Fibroblast of lung (primary cell): ENCODE measurements around the gene TBC1D12. TPM values are rescaled to one million over a fixed set of nuclear protein-coding genes. Genes with fewer than 3 reads are reported as not detected.

Source experiments
- DNase-seq, 2 donors: peaks; one replicate each; pipeline versions ENCODE4 v3.0.0 to v3.0.0-alpha.2; 2010; ENCODE audit warnings: low read depth in 2 of 2
- H2AFZ ChIP-seq: 2 replicates; pipeline ENCODE4 v1.5.1; 2012; ENCODE audit warnings: low read length, control low read depth, inconsistent platforms
- H3K27ac ChIP-seq: 2 replicates; pipeline ENCODE4 v1.5.1; 2011; ENCODE audit warnings: low read length, control low read depth; ENCODE audit not compliant: insufficient read depth
- H3K27me3 ChIP-seq: 2 replicates; pipeline ENCODE4 v1.5.1; 2011; ENCODE audit warnings: mild to moderate bottlenecking, low read length; ENCODE audit not compliant: control insufficient read depth, insufficient read depth
- H3K36me3 ChIP-seq: 2 replicates; pipeline ENCODE4 v1.5.1; 2011; ENCODE audit warnings: low read length; ENCODE audit not compliant: control insufficient read depth, insufficient read depth
- H3K4me1 ChIP-seq: 2 replicates; pipeline ENCODE4 v1.5.1; 2011; ENCODE audit warnings: low read length; ENCODE audit not compliant: control insufficient read depth, insufficient read depth; ENCODE audit errors: extremely low read depth
- H3K4me2 ChIP-seq: 2 replicates; pipeline ENCODE4 v1.5.1; 2011; ENCODE audit warnings: low read length, control low read depth; ENCODE audit not compliant: insufficient read depth; ENCODE audit errors: extremely low read depth
- H3K4me3 ChIP-seq, 4 experiments: fragments of 200-600 bp in 1 of 4; sonication (generic) in 1 of 4; replicated peaks in 1 of 4; 2 replicates each; pipeline ENCODE4 v1.5.1; 2011 to 2016; ENCODE audit warnings: low read length in 4 of 4, low read depth in 3 of 4, mild to moderate bottlenecking in 3 of 4, control low read depth in 2 of 4, inconsistent platforms in 1 of 4, mixed read lengths in 1 of 4; ENCODE audit not compliant: insufficient read depth in 1 of 4; ENCODE audit errors: control extremely low read depth in 1 of 4
- H3K79me2 ChIP-seq: 2 replicates; pipeline ENCODE4 v1.5.1; 2012; ENCODE audit warnings: mild to moderate bottlenecking, low read length, inconsistent platforms; ENCODE audit not compliant: control insufficient read depth, insufficient read depth
- H3K9ac ChIP-seq: 2 replicates; pipeline ENCODE4 v1.5.1; 2011; ENCODE audit warnings: mild to moderate bottlenecking, low read length, control low read depth; ENCODE audit not compliant: insufficient read depth
- H3K9me3 ChIP-seq: 2 replicates; pipeline ENCODE4 v1.5.1; 2012; ENCODE audit warnings: low read depth, low read length; ENCODE audit not compliant: control insufficient read depth, insufficient read depth
- H4K20me1 ChIP-seq: 2 replicates; pipeline ENCODE4 v1.5.1; 2011; ENCODE audit warnings: low read length; ENCODE audit not compliant: control insufficient read depth, insufficient read depth; ENCODE audit errors: extremely low read depth
- CTCF ChIP-seq, 2 donors: IDR thresholded peaks in 1 of 2; conservative IDR thresholded peaks in 1 of 2; 1 replicate in 1 of 2; 2 replicates in 1 of 2; pipeline ENCODE4 v1.5.1; 2011 to 2012; ENCODE audit warnings: low read length in 2 of 2, control low read depth in 1 of 2, inconsistent platforms in 1 of 2, low read depth in 1 of 2, mild to moderate bottlenecking in 1 of 2
- EZH2 ChIP-seq: IDR thresholded peaks from 2 replicates; pipeline ENCODE4 v1.5.1; 2012; ENCODE audit warnings: low read length, control low read depth, mild to moderate bottlenecking; ENCODE audit errors: missing control alignments
- polyA plus RNA-seq, 2 donors: library from polyadenylated mRNA; depleted of rRNA in 1 of 2; stranded (reverse) in 1 of 2; unstranded in 1 of 2; fragments of >200 nt; gene quantifications; 2 replicates each; pipeline ENCODE4 v1.2.1, GENCODE V29; 2011 to 2012; ENCODE audit warnings: missing spikeins in 1 of 2
- total RNA-seq: library from RNA; depleted of rRNA; stranded (reverse); fragments of >200 nt; gene quantifications from 2 replicates; pipeline ENCODE4 v1.2.1, GENCODE V29; 2014

TBC1D12 gene
- total and polyA plus RNA-seq, 2 donors (not counting 1 experiment from before 2014, with no cell fraction given) = 7.8 to 13.9 TPM

GRCh38 chr10:94420516-94420915 lies 18.2 kb downstream of the TBC1D12 start:
- H3K4me3 ChIP-seq = no peak overlapping the region
- DNase-seq = no peak
- no peaks in the 10 kb centered on the region for H4K20me1 ChIP-seq
- H3K27ac ChIP-seq = no peak overlapping the region
- no peak overlapping the region for H3K4me2 ChIP-seq
- H3K79me2 ChIP-seq = peaks cover 16% of the 10 kb centered on the region
- no peak overlapping the region for H3K9ac ChIP-seq
- no peak overlapping the region for H2AFZ ChIP-seq
- no peaks in the 10 kb centered on the region for H3K36me3 ChIP-seq
- TF ChIP-seq EZH2 (no peak), CTCF (conservative IDR thresholded peaks at IDR 0.05 in 1 of 2, IDR thresholded peaks at IDR 0.05 in 1 of 2; ENCODE audit: low read depth in 1 of 2, low read length in 2 of 2) (no peak)
- no peaks in the 10 kb centered on the region for H3K4me1 ChIP-seq
- H3K9me3 ChIP-seq = no peaks in the 10 kb centered on the region
- H3K27me3 ChIP-seq = no peaks in the 10 kb centered on the region

DNA sequence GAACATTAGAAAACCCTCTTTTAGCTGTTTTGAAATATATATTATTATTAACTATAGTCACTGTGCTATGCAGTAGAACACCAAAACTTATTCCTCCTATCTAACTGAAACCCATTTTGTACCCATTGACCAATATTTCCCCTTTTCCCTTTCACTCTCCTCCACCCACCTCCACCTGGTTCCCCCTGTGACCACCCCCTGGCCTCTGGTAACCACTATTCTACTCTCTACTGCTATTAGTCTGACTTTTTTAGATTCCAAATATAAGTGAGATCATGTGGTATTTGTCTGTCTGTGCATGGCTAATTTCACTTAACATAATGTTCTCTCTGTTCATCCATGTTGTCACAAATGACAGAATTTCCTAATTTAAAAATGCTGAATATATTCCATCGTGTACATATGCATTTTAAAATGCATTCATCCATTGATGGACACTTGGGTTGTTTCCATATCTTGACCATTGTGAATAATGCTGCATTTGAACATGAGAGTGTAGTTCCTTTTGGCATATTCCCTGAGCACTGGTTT lies 18.7 kb downstream of the TBC1D12 start:
- Histone ChIP-seq H3K9me3 (no peaks in the 10 kb centered on the region), H2AFZ (no peak overlapping the region), H3K36me3 (no peaks in the 10 kb centered on the region), H3K27me3 (no peaks in the 10 kb centered on the region), H4K20me1 (no peaks in the 10 kb centered on the region), H3K79me2 (peaks cover 15% of the 10 kb centered on the region), H3K4me2 (no peak overlapping the region), H3K9ac (no peak overlapping the region), H3K27ac (no peak overlapping the region), H3K4me1 (no peaks in the 10 kb centered on the region), H3K4me3 (no peak overlapping the region)
- DNase-seq = no peak
- no peak for TF ChIP-seq CTCF (conservative IDR thresholded peaks at IDR 0.05 in 1 of 2, IDR thresholded peaks at IDR 0.05 in 1 of 2; ENCODE audit: low read depth in 1 of 2, low read length in 2 of 2)

DNA sequence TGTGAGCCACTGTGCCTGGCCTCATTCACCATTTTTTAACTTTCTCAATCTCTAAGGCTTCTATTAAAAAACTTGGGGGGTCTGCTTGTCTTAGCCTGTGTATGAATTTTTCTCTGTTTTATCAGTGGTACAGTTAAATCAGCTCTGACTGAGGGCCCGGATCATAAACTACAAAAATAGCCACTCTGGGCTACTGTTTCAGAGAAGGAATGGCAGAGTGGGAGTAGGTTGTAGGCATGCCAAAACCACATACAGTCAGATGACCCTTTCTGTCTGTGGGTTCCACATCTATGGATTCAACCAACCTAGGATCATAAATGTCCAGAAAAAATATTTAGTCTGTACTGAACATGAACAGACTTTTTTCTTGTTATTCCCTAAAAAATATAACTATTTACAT lies 21.3 kb downstream of the TBC1D12 start:
- TF ChIP-seq CTCF (conservative IDR thresholded peaks at IDR 0.05 in 1 of 2, IDR thresholded peaks at IDR 0.05 in 1 of 2; ENCODE audit: low read depth in 1 of 2, low read length in 2 of 2) (no peak), EZH2 (no peak)
- H3K4me3 ChIP-seq = no peak overlapping the region
- H4K20me1 ChIP-seq = no peaks in the 10 kb centered on the region
- no peak overlapping the region for H2AFZ ChIP-seq
- no peak overlapping the region for H3K27ac ChIP-seq
- H3K27me3 ChIP-seq = no peaks in the 10 kb centered on the region
- peak in 1 of 2 donors; percentile 86 for DNase-seq
- H3K36me3 ChIP-seq = no peaks in the 10 kb centered on the region
- no peak overlapping the region for H3K4me2 ChIP-seq
- no peaks in the 10 kb centered on the region for H3K9me3 ChIP-seq
- H3K9ac ChIP-seq = no peak overlapping the region
- no peaks in the 10 kb centered on the region for H3K4me1 ChIP-seq
- peaks cover 15% of the 10 kb centered on the region for H3K79me2 ChIP-seq
